GM21825 (cell line): ENCODE results near the gene SEC63.
"Not testable (repeated sequence)": the region's sequence is repeated elsewhere in the genome, so short reads cannot be mapped to it uniquely, and the experiment has no call there.

Experiments used
- ATAC-seq: cut with Tn5 transposase; IDR thresholded peaks from one replicate; pipeline ENCODE4 v1.9.1; 2021; ENCODE audit warnings: mild to moderate bottlenecking, moderate library complexity; ENCODE audit not compliant: unreplicated experiment

The SEC63 gene

DNA sequence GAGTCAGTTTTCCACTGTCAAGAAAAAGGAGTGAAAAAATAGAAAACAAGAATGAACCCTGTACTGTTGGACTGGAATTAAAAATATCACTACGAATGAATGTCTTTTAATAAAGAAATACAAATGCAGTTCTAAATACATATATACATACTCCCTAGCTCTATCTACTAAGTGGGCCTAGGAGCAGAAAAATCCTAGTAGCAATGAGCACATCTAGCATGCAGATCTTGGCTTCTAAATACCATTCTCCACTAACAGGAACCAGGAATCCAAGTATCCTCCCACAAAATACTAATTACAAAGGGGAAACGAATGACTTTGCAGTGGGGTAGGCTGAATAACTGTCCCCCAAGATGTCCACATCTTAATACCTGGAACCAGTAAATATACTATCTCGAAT is 25.4 kb downstream of the SEC63 start:
- ATAC-seq = no peak

- ATAC-seq = no peak
These were observed 26.1 kb downstream of the SEC63 start for GRCh38 chr6:107931894-107932293.

- ATAC-seq = no peak
These were observed 29.0 kb downstream of the SEC63 start for GRCh38 chr6:107928984-107929383.

- ATAC-seq = not testable (repeated sequence)
These were observed 31.1 kb downstream of the SEC63 start for GRCh38 chr6:107926697-107927544.

DNA sequence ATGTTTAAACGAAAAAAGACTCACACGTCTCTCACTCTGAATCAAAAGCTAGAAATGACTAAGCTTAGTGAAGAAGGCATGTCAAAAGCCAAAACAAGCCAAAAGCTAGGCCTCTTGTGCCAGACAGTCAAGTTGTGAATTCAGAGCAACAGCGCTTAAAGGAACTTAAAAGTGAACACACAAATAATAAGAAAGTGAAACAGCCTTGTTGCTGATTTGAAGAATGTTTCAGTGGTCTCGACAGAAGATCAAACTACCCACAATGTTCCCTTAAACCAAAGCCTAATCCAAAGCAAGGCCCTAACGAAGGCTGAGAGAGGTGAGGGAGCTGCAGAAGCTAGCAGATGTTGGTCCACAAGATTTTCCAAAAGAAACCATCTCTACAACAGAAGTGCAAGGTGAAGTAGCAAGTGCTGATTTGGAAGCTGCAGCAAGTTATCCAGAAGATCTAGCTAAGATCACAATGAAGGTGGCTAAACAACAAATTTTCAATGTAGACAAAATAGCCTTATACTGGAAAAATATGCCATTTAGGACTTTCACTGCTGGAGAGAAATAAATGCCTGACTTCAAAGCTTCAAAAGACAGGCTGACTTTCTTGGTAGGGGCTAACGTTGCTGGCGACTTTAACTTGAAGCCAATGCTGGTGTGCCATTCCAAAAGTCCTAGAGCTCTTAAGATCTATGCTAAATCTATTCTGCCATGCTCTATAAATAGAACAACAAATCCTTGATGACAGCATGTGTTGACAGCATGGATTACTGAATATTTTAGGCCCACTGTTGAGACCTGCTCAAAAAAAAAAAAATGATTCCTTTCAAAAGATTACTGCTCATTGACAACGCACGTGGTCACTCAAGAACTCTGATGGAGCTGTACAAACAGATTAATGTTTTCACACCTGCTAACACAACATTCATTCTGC is 40.3 kb downstream of the SEC63 start:
- peak; percentile 57 for ATAC-seq

DNA sequence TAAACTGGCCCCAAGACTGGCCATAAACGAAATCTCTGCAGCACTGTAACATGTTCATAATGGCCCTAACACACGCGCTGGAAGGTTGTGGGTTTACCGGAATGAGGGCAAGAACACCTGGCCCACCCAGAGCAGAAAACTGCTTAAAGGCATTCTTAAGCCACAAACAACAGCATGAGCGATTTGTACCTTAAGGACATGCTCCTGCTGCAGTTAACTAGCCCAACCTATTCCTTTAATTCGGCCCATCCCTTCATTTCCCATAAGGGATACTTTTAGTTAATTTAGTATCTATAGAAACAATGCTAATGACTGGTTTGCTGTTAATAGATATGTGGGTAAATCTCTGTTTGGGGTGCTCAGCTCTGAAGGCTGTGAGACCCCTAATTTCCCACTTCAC is 41.0 kb downstream of the SEC63 start:
- ATAC-seq = not testable (repeated sequence)

DNA sequence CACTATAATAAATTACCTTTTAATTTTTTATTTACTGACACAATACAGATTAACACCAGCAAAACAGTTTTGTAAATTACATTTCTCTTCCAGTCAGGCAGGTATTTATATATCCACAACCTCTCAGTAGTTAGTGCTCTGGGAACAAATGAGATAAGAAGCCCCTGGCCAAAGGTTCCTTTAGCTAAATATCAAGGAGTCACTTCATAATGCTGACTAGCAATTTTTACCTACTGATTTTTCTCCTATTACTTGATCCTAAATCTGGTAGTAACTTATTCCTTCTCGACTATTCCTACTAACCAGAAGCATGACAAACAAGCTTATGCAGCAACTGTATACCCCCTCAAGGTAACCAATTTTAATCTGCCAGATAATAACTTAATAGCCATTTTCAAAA is 46.3 kb downstream of the SEC63 start:
- no peak for ATAC-seq

GRCh38 chr6:107894809-107895396 is 63.1 kb downstream of the SEC63 start:
- peak; percentile 60 for ATAC-seq

GRCh38 chr6:107890431-107890830 is 67.6 kb downstream of the SEC63 start:
- not testable (repeated sequence) for ATAC-seq

GRCh38 chr6:107885950-107886349 is 72.1 kb downstream of the SEC63 start:
- ATAC-seq = not testable (repeated sequence)

DNA sequence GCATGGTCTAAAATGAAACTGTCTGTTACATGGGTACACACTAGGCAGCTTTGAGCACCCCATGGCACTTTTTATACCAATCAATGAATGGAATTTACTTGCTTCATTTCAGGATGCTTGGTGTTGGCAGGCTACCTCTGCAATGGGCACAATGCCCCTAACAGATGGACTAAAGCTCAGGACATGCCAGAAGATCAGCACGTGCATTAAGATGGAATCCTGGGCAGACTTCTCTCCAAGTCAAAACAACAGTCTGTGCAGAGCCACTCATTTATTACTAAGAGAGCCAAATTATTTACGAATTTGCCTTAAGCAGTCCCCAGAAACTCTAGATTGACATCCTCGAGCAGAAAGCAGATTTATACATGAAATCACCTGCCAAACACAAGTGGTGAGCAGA is 78.1 kb downstream of the SEC63 start:
- no peak for ATAC-seq

- ATAC-seq = peak; percentile 73
These were observed 80.0 kb downstream of the SEC63 start for GRCh38 chr6:107877968-107878367.

GRCh38 chr6:107871976-107872375 is 86.0 kb downstream of the SEC63 start:
- no peak for ATAC-seq

- not testable (repeated sequence) for ATAC-seq
These were observed 86.5 kb downstream of the SEC63 start for GRCh38 chr6:107871512-107871911.

GRCh38 chr6:107871016-107871415 is 87.0 kb downstream of the SEC63 start:
- ATAC-seq = no peak

DNA sequence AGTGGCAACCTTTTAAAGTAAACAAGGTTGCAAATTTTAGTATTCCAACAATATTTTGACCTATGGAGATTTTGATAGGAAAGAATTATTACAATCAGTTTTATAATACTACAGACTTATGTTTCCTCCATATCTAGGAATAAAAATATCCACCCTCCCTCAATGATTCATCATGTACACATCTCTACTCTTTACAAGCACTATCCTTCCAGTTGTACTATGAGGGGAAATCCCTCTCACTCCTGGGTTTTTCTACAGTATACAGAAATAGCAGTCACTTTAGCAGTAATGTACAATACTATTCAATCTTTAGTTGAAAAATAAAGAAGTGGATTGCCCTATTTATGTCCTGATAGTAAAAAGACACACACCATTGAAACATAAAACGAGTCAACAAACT is 87.6 kb downstream of the SEC63 start:
- ATAC-seq = no peak

- ATAC-seq = no peak
These were observed 88.1 kb downstream of the SEC63 start for GRCh38 chr6:107869871-107870270.

GRCh38 chr6:107868867-107869611 is 89.0 kb downstream of the SEC63 start:
- no peak for ATAC-seq

- no peak for ATAC-seq
These were observed 90.7 kb downstream of the SEC63 start for GRCh38 chr6:107867302-107867615.

DNA sequence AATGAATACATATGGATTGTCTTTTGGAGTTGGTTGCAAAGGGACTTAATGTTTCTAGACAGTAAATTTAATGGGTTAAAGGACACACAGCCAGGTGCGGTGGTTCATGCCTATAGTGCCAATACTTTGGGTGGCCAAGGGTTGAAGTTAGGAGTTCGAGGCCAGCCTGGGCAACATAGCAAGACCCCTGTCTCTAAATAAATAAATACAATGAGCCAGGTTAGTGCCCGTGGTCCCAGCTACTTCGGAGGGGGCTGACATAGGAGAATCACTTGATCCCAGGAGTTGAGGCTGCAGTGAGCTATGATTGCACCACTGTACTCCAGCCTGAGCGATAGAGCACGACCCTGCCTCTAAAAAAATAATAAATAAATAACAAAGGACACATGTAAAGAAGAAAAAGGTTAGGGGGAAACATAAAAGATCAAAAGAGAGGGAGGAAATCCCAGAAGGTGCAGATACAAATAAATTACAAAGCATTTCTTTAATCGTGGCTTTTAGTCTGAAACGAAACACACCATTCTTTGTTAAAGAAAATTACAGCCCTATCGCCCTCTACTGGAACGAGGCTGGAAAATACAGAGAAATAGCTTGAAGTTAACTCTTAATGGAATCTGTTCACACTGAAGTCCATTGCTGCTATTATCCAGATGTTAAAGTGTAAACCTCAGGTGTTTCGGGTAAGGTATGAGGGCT is 91.3 kb downstream of the SEC63 start:
- no peak for ATAC-seq
